Ishikawa (cell line): ENCODE measurements around the gene ADM.

Experiments used
- TAF1 ChIP-seq: IDR thresholded peaks from 2 replicates; pipeline ENCODE4 v1.6.1; 2012; ENCODE audit warnings: low read depth, mild to moderate bottlenecking
- TEAD4 ChIP-seq: IDR thresholded peaks from 2 replicates; pipeline ENCODE4 v1.6.1; 2012
- YY1 ChIP-seq: IDR thresholded peaks from 2 replicates; pipeline ENCODE4 v1.6.1; 2012; ENCODE audit warnings: low read depth
- TF ChIP-seq, protein P1 (sequence below): IDR thresholded peaks from 2 replicates; pipeline ENCODE4 v1.6.1; 2012; ENCODE audit warnings: low read depth, mild to moderate bottlenecking

DNA sequence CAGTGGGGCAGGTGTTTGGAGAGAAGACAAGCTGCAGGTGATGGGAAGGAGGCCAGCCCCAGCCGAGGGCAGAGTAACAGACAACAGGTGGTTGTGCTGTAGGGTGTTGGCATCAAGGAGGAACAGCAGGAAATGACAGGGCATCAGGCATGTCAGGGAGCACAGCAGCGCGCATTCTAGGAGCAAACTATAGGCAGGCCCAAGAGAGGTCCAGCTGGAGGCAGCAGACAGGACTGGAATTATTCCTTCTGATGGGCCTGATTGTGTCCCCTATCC lies 13.6 kb downstream of the ADM start:
- TF ChIP-seq TEAD4 (no peak), YY1 (no peak), TAF1 (no peak)
- TF ChIP-seq, protein P1, sequence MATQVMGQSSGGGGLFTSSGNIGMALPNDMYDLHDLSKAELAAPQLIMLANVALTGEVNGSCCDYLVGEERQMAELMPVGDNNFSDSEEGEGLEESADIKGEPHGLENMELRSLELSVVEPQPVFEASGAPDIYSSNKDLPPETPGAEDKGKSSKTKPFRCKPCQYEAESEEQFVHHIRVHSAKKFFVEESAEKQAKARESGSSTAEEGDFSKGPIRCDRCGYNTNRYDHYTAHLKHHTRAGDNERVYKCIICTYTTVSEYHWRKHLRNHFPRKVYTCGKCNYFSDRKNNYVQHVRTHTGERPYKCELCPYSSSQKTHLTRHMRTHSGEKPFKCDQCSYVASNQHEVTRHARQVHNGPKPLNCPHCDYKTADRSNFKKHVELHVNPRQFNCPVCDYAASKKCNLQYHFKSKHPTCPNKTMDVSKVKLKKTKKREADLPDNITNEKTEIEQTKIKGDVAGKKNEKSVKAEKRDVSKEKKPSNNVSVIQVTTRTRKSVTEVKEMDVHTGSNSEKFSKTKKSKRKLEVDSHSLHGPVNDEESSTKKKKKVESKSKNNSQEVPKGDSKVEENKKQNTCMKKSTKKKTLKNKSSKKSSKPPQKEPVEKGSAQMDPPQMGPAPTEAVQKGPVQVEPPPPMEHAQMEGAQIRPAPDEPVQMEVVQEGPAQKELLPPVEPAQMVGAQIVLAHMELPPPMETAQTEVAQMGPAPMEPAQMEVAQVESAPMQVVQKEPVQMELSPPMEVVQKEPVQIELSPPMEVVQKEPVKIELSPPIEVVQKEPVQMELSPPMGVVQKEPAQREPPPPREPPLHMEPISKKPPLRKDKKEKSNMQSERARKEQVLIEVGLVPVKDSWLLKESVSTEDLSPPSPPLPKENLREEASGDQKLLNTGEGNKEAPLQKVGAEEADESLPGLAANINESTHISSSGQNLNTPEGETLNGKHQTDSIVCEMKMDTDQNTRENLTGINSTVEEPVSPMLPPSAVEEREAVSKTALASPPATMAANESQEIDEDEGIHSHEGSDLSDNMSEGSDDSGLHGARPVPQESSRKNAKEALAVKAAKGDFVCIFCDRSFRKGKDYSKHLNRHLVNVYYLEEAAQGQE = no peak
